ENCODE data around the gene PPP1R1B. TPM values are rescaled to one million over a fixed set of nuclear protein-coding genes. Genes with fewer than 3 reads are reported as not detected.

The PPP1R1B gene
- total RNA-seq, 2 experiments from 2014 or later: not detected

GRCh38 chr17:39643271-39643670 lies 16.5 kb downstream of the PPP1R1B start:
- H3K79me2 ChIP-seq (ENCODE audit: insufficient read depth, low read depth, low read length): peaks cover 11% of the 10 kb centered on the region
- H3K4me2 ChIP-seq (ENCODE audit: low read length): no peak overlapping the region
- no peak for DNase-seq (ENCODE audit: low spot score)
- no peak overlapping the region for H2AFZ ChIP-seq (ENCODE audit: low read length)
- TF ChIP-seq EZH2phosphoT487 (IDR thresholded peaks at IDR 0.05; ENCODE audit: borderline replicate concordance, low read depth, low read length) (no peak), CTCF (conservative IDR thresholded peaks at IDR 0.05; ENCODE audit: low read length) (no peak)
- H4K20me1 ChIP-seq (ENCODE audit: insufficient read depth, low read length): peaks cover 4% of the 10 kb centered on the region; the same call in 1 of the 2 replicates
- H3K4me3 ChIP-seq (ENCODE audit: low read depth, low read length, poor library complexity, severe bottlenecking): no peak overlapping the region
- H3K4me1 ChIP-seq (ENCODE audit: insufficient read depth, low read length, poor library complexity, severe bottlenecking): peaks cover 10% of the 10 kb centered on the region
- CTCF ChIA-PET (ENCODE audit: unreplicated experiment): no interaction called here
- no peak overlapping the region for H3K27ac ChIP-seq (ENCODE audit: low read depth, low read length, poor library complexity, severe bottlenecking)
- peaks cover 5% of the 10 kb centered on the region; the same call in 1 of the 2 replicates for H3K36me3 ChIP-seq (ENCODE audit: insufficient read depth, low read length)
- POLR2A ChIA-PET: no interaction called here
- H3K9me3 ChIP-seq (ENCODE audit: low read length): no peaks in the 10 kb centered on the region
- no TSS peak for BruUV-seq (replicated peaks)
- intact Hi-C loops (cut with micrococcal nuclease; ENCODE audit: unreplicated experiment): no loop called here
- H3K9me2 ChIP-seq (ENCODE audit: insufficient read depth, low read length): no peaks in the 10 kb centered on the region

GRCh38 chr17:39647256-39647655 lies 20.5 kb downstream of the PPP1R1B start:
- no peak overlapping the region for H3K4me3 ChIP-seq (ENCODE audit: low read depth, low read length, poor library complexity, severe bottlenecking)
- no TSS peak for BruUV-seq (replicated peaks)
- ChIA-PET POLR2A (no interaction called here), CTCF (ENCODE audit: unreplicated experiment) (no interaction called here)
- no peak overlapping the region for H3K4me2 ChIP-seq (ENCODE audit: low read length)
- no peak overlapping the region for H2AFZ ChIP-seq (ENCODE audit: low read length)
- peaks cover 5% of the 10 kb centered on the region; the same call in 1 of the 2 replicates for H3K36me3 ChIP-seq (ENCODE audit: insufficient read depth, low read length)
- H3K9me2 ChIP-seq (ENCODE audit: insufficient read depth, low read length): no peaks in the 10 kb centered on the region
- intact Hi-C loops (cut with micrococcal nuclease; ENCODE audit: unreplicated experiment): no loop called here
- no peaks in the 10 kb centered on the region for H3K4me1 ChIP-seq (ENCODE audit: insufficient read depth, low read length, poor library complexity, severe bottlenecking)
- H3K9me3 ChIP-seq (ENCODE audit: low read length): no peaks in the 10 kb centered on the region
- no peaks in the 10 kb centered on the region for H4K20me1 ChIP-seq (ENCODE audit: insufficient read depth, low read length)
- H3K79me2 ChIP-seq (ENCODE audit: insufficient read depth, low read depth, low read length): no peaks in the 10 kb centered on the region
- no peak for DNase-seq (ENCODE audit: low spot score)
- no peak overlapping the region for H3K27ac ChIP-seq (ENCODE audit: low read depth, low read length, poor library complexity, severe bottlenecking)
- TF ChIP-seq CTCF (conservative IDR thresholded peaks at IDR 0.05; ENCODE audit: low read length): no peak
- no peak for TF ChIP-seq EZH2phosphoT487 (IDR thresholded peaks at IDR 0.05; ENCODE audit: borderline replicate concordance, low read depth, low read length)

GRCh38 chr17:39648616-39649366 lies 22.0 kb downstream of the PPP1R1B start:
- no peak overlapping the region for H3K4me2 ChIP-seq (ENCODE audit: low read length)
- H3K4me3 ChIP-seq (ENCODE audit: low read depth, low read length, poor library complexity, severe bottlenecking): no peak overlapping the region
- no peak overlapping the region for H2AFZ ChIP-seq (ENCODE audit: low read length)
- BruUV-seq (replicated peaks): no TSS peak
- no peak overlapping the region for H3K27ac ChIP-seq (ENCODE audit: low read depth, low read length, poor library complexity, severe bottlenecking)
- CTCF ChIA-PET (ENCODE audit: unreplicated experiment): interaction anchor here (0.6 kb wide), 1 partner anchor 280 kb away, joined by 3 read pairs; no protein-coding TSS in a partner anchor
- POLR2A ChIA-PET: interaction anchor here (0.7 kb wide), 1 partner anchor 25 kb away, joined by 3 read pairs; no protein-coding TSS in a partner anchor
- no peaks in the 10 kb centered on the region for H4K20me1 ChIP-seq (ENCODE audit: insufficient read depth, low read length)
- H3K9me2 ChIP-seq (ENCODE audit: insufficient read depth, low read length): no peaks in the 10 kb centered on the region
- H3K36me3 ChIP-seq (ENCODE audit: insufficient read depth, low read length): peaks cover 9% of the 10 kb centered on the region; the same call in 1 of the 2 replicates
- no peak for DNase-seq (ENCODE audit: low spot score)
- no peak for TF ChIP-seq EZH2phosphoT487 (IDR thresholded peaks at IDR 0.05; ENCODE audit: borderline replicate concordance, low read depth, low read length)
- TF ChIP-seq CTCF (conservative IDR thresholded peaks at IDR 0.05; ENCODE audit: low read length): no peak
- intact Hi-C loops (cut with micrococcal nuclease; ENCODE audit: unreplicated experiment): no loop called here
- no peaks in the 10 kb centered on the region for H3K9me3 ChIP-seq (ENCODE audit: low read length)
- H3K79me2 ChIP-seq (ENCODE audit: insufficient read depth, low read depth, low read length): no peaks in the 10 kb centered on the region
- H3K4me1 ChIP-seq (ENCODE audit: insufficient read depth, low read length, poor library complexity, severe bottlenecking): no peaks in the 10 kb centered on the region

Measured in OCI-LY7 (cell line).